IMR-90 (cell line): ENCODE measurements around the gene CCDC51.

Source experiments
- BHLHE40 ChIP-seq: fragments of 150-350 bp; IDR thresholded peaks from 2 replicates; pipeline ENCODE4 v1.6.1; 2016; ENCODE audit warnings: mild to moderate bottlenecking, low read depth, low read length
- CEBPB ChIP-seq: IDR thresholded peaks from 2 replicates; pipeline ENCODE4 v1.6.1; 2012; ENCODE audit warnings: low read depth, low read length, improper control_type of control experiment
- ELK1 ChIP-seq: fragments of 150-350 bp; IDR thresholded peaks from 2 replicates; pipeline ENCODE4 v1.6.1; 2016; ENCODE audit warnings: low read depth, mild to moderate bottlenecking, low read length, moderate library complexity, borderline replicate concordance
- FOS ChIP-seq: fragments of 150-350 bp; IDR thresholded peaks from 2 replicates; pipeline ENCODE4 v1.6.1; 2016; ENCODE audit warnings: low read depth, low read length
- MAFK ChIP-seq: IDR thresholded peaks from 2 replicates; pipeline ENCODE4 v1.6.1; 2012; ENCODE audit warnings: low read depth, low read length, improper control_type of control experiment
- MXI1 ChIP-seq: IDR thresholded peaks from 2 replicates; pipeline ENCODE4 v1.6.1; 2012; ENCODE audit warnings: low read depth, mild to moderate bottlenecking, low read length, moderate library complexity, borderline replicate concordance
- NFE2L2 ChIP-seq: fragments of 150-350 bp; IDR thresholded peaks from 2 replicates; pipeline ENCODE4 v1.6.1; 2016; ENCODE audit warnings: low read depth, mild to moderate bottlenecking, low read length
- POLR2A ChIP-seq: IDR thresholded peaks from 2 replicates; pipeline ENCODE4 v1.6.1; 2012; ENCODE audit warnings: mild to moderate bottlenecking, low read depth, low read length
- RAD21 ChIP-seq: IDR thresholded peaks from 2 replicates; pipeline ENCODE4 v1.6.1; 2012; ENCODE audit warnings: low read length, improper control_type of control experiment
- RCOR1 ChIP-seq: IDR thresholded peaks from 2 replicates; pipeline ENCODE4 v1.6.1; 2012; ENCODE audit warnings: mild to moderate bottlenecking, low read length, improper control_type of control experiment; ENCODE audit not compliant: insufficient replicate concordance
- RFX5 ChIP-seq: IDR thresholded peaks from 2 replicates; pipeline ENCODE4 v1.8.0; 2012; ENCODE audit warnings: low read depth, mild to moderate bottlenecking, low read length, moderate library complexity
- SMC3 ChIP-seq: fragments of 150-350 bp; IDR thresholded peaks from 2 replicates; pipeline ENCODE4 v1.6.1; 2016; ENCODE audit warnings: low read depth, mild to moderate bottlenecking, antibody characterized with exemption, low read length, moderate library complexity
- TF ChIP-seq, protein P1 (sequence below): conservative IDR thresholded peaks from 2 replicates; pipeline ENCODE4 v1.5.1; 2012; ENCODE audit warnings: mild to moderate bottlenecking, low read depth, low read length, improper control_type of control experiment
- TF ChIP-seq, protein P2 (sequence below): fragments of 150-350 bp; IDR thresholded peaks from 2 replicates; pipeline ENCODE4 v1.6.1; 2017; ENCODE audit warnings: mild to moderate bottlenecking, antibody characterized with exemption, low read length, low read depth

- TF ChIP-seq, protein P1, sequence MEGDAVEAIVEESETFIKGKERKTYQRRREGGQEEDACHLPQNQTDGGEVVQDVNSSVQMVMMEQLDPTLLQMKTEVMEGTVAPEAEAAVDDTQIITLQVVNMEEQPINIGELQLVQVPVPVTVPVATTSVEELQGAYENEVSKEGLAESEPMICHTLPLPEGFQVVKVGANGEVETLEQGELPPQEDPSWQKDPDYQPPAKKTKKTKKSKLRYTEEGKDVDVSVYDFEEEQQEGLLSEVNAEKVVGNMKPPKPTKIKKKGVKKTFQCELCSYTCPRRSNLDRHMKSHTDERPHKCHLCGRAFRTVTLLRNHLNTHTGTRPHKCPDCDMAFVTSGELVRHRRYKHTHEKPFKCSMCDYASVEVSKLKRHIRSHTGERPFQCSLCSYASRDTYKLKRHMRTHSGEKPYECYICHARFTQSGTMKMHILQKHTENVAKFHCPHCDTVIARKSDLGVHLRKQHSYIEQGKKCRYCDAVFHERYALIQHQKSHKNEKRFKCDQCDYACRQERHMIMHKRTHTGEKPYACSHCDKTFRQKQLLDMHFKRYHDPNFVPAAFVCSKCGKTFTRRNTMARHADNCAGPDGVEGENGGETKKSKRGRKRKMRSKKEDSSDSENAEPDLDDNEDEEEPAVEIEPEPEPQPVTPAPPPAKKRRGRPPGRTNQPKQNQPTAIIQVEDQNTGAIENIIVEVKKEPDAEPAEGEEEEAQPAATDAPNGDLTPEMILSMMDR = no peak
- no peak for TF ChIP-seq RAD21
- no peak for TF ChIP-seq RFX5
- no peak for TF ChIP-seq MXI1
- TF ChIP-seq, protein P2, sequence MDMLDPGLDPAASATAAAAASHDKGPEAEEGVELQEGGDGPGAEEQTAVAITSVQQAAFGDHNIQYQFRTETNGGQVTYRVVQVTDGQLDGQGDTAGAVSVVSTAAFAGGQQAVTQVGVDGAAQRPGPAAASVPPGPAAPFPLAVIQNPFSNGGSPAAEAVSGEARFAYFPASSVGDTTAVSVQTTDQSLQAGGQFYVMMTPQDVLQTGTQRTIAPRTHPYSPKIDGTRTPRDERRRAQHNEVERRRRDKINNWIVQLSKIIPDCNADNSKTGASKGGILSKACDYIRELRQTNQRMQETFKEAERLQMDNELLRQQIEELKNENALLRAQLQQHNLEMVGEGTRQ = no peak
- no peak for TF ChIP-seq POLR2A
- TF ChIP-seq BHLHE40 = no peak
- no peak for TF ChIP-seq SMC3
- no peak for TF ChIP-seq ELK1
- TF ChIP-seq NFE2L2 = no peak
- no peak for TF ChIP-seq RCOR1
- no peak for TF ChIP-seq FOS
- TF ChIP-seq CEBPB = no peak
- no peak for TF ChIP-seq MAFK
Measured at GRCh38 chr3:48387634-48388033, 52.3 kb downstream of the CCDC51 start.
